NCI-H128 (cell line): Measurements from ENCODE around the gene METTL13.

ENCODE experiments used
- DNase-seq: peaks from one replicate; lab custom pipeline; 2025; ENCODE audit not compliant: unreplicated experiment; lab: John Stamatoyannopoulos, UW

METTL13 gene

GRCh38 chr1:171844381-171844780, 62.9 kb downstream of the METTL13 start:
- DNase-seq = no peak

- DNase-seq = no peak
Measured at GRCh38 chr1:171845998-171846397, 64.5 kb downstream of the METTL13 start.
